ENCODE results near the gene TUSC2. TPM values are rescaled to one million over a fixed set of nuclear protein-coding genes. Genes with fewer than 3 reads are reported as not detected.

The TUSC2 gene
- total and polyA plus RNA-seq, 2 of the 13 experiments (the other 11 are each of a cell fraction or from before 2014, with no cell fraction given), result 36.7 to 39.1 TPM

- TF ChIP-seq ZBTB4 (CRISPR knock-in tag; IDR thresholded peaks at IDR 0.05; ENCODE audit: borderline replicate concordance) (no peak), ZNF619 (CRISPR knock-in tag; IDR thresholded peaks at IDR 0.05) (no peak; the same call in 1 of the 2 replicates), CENPBD1 (CRISPR knock-in tag; IDR thresholded peaks at IDR 0.05; ENCODE audit: borderline replicate concordance, low read depth) (no peak), MYPOP (CRISPR knock-in tag; IDR thresholded peaks at IDR 0.05) (no peak), RAD21 (CRISPR knock-in tag; IDR thresholded peaks at IDR 0.05) (peak; percentile 95), ARID3A (IDR thresholded peaks at IDR 0.05; ENCODE audit: low read depth, low read length) (peak; percentile 65; the same call in 1 of the 2 replicates), ZNF432 (CRISPR knock-in tag; IDR thresholded peaks at IDR 0.05; ENCODE audit: borderline replicate concordance) (no peak), TCF12 (IDR thresholded peaks at IDR 0.05) (no peak), TCF12 (CRISPR knock-in tag; IDR thresholded peaks at IDR 0.05) (no peak), ZNF530 (CRISPR knock-in tag; IDR thresholded peaks at IDR 0.05; ENCODE audit: low read depth) (no peak), STAT6 (CRISPR knock-in tag; IDR thresholded peaks at IDR 0.05; ENCODE audit: borderline replicate concordance) (no peak), MAFG (CRISPR knock-in tag; IDR thresholded peaks at IDR 0.05) (no peak), ZXDC (CRISPR knock-in tag; IDR thresholded peaks at IDR 0.05) (peak; percentile 29; the same call in 1 of the 2 replicates)
Measured at GRCh38 chr3:50324351-50325112, 3.5 kb downstream of the TUSC2 start (continued).

Data from HepG2 (cell line).